HepG2 (cell line): ENCODE measurements around the gene USP34. TPM values are rescaled to one million over a fixed set of nuclear protein-coding genes. Genes with fewer than 3 reads are reported as not detected.

Experiments
- ATRX ChIP-seq: sonication (generic); formaldehyde crosslinking; IDR thresholded peaks from 2 replicates; pipeline ENCODE4 v1.4.0; 2020; ENCODE audit warnings: missing genetic modification reagents, borderline replicate concordance
- FOXM1 ChIP-seq: sonication (generic); formaldehyde crosslinking; IDR thresholded peaks from 2 replicates; pipeline ENCODE4 v1.5.0; 2020; ENCODE audit warnings: missing genetic modification reagents
- HNRNPLL ChIP-seq: fragments of 200-400 bp; formaldehyde crosslinking; IDR thresholded peaks from 2 replicates; pipeline ENCODE4 v1.6.1; 2017; ENCODE audit warnings: mild to moderate bottlenecking, low read depth, low read length; ENCODE audit not compliant: poor library complexity, severe bottlenecking
- MEIS1 ChIP-seq: sonication (generic); formaldehyde crosslinking; IDR thresholded peaks from 2 replicates; pipeline ENCODE4 v1.9.0; 2021; ENCODE audit warnings: mild to moderate bottlenecking, missing genetic modification reagents, moderate library complexity, borderline replicate concordance
- NFIC ChIP-seq: IDR thresholded peaks from 2 replicates; pipeline ENCODE4 v1.6.1; 2012; ENCODE audit warnings: mild to moderate bottlenecking, low read length, inconsistent platforms
- PBX2 ChIP-seq: IDR thresholded peaks from 2 replicates; pipeline ENCODE4 v1.6.1; 2016; ENCODE audit warnings: control low read depth
- PRMT3 ChIP-seq: sonication (generic); formaldehyde crosslinking; IDR thresholded peaks from 2 replicates; pipeline ENCODE4 v1.8.1; 2022; ENCODE audit warnings: low read depth, mild to moderate bottlenecking, moderate library complexity, missing genetic modification reagents, borderline replicate concordance
- RARG ChIP-seq: sonication (generic); formaldehyde crosslinking; IDR thresholded peaks from 2 replicates; pipeline ENCODE4 v1.4.0; 2020; ENCODE audit warnings: low read depth, mild to moderate bottlenecking, missing genetic modification reagents
- TEAD3 ChIP-seq: optimal IDR thresholded peaks from 2 replicates; pipeline ENCODE3; 2016; ENCODE audit warnings: borderline replicate concordance
- ZBTB34 ChIP-seq: sonication (generic); formaldehyde crosslinking; IDR thresholded peaks from 2 replicates; pipeline ENCODE4 v1.8.0; 2022; ENCODE audit warnings: mild to moderate bottlenecking, missing genetic modification reagents
- ZBTB44 ChIP-seq: sonication (generic); formaldehyde crosslinking; IDR thresholded peaks from 2 replicates; pipeline ENCODE4 v1.4.0; 2020; ENCODE audit warnings: missing genetic modification reagents
- ZBTB7A ChIP-seq: sonication (generic); formaldehyde crosslinking; IDR thresholded peaks from 2 replicates; pipeline ENCODE4 v1.8.0; 2022; ENCODE audit warnings: mild to moderate bottlenecking, missing genetic modification reagents
- ZFP41 ChIP-seq: sonication (generic); formaldehyde crosslinking; IDR thresholded peaks from 2 replicates; pipeline ENCODE4 v1.4.0; 2020; ENCODE audit warnings: mild to moderate bottlenecking, missing genetic modification reagents, borderline replicate concordance
- ZMAT3 ChIP-seq: sonication (generic); formaldehyde crosslinking; conservative IDR thresholded peaks from 2 replicates; pipeline ENCODE4 v1.7.0; 2021; ENCODE audit warnings: missing genetic modification reagents
- ZNF142 ChIP-seq: sonication (generic); formaldehyde crosslinking; IDR thresholded peaks from 2 replicates; pipeline ENCODE4 v1.4.0; 2020; ENCODE audit warnings: missing genetic modification reagents
- ZNF563 ChIP-seq: sonication (generic); formaldehyde crosslinking; IDR thresholded peaks from 2 replicates; pipeline ENCODE4 v1.8.0; 2022; ENCODE audit warnings: mild to moderate bottlenecking, moderate library complexity, missing genetic modification reagents
- ZNF619 ChIP-seq: sonication (generic); formaldehyde crosslinking; IDR thresholded peaks from 2 replicates; pipeline ENCODE4 v1.4.0; 2020; ENCODE audit warnings: mild to moderate bottlenecking, missing genetic modification reagents
- ZNF629 ChIP-seq: sonication (generic); formaldehyde crosslinking; conservative IDR thresholded peaks from 2 replicates; pipeline ENCODE4 v1.5.0; 2020; ENCODE audit warnings: missing genetic modification reagents
- polyA plus RNA-seq, 8 experiments: library from polyadenylated mRNA; depleted of rRNA in 3 of 8; stranded (reverse) in 7 of 8; unstranded in 1 of 8; fragments of >200 nt; fragmentation: Illumina TruSeq in 4 of 8; extraction: Trizol in 4 of 8; gene quantifications; 2 replicates each; pipeline versions ENCODE4 v1.2.1 to v1.2.3, GENCODE V29; 2011 to 2016; ENCODE audit warnings: low read depth in 4 of 8, missing spikeins in 1 of 8, mixed read lengths in 1 of 8; ENCODE audit not compliant: insufficient read depth in 1 of 8
- total RNA-seq, 5 experiments: library from RNA; depleted of rRNA; stranded (reverse); fragments of >200 nt; fragmentation: Illumina TruSeq; extraction: Trizol; gene quantifications; 2 replicates each; pipeline ENCODE4 v1.2.3, GENCODE V29; 2016; ENCODE audit warnings: low read depth in 1 of 5

The USP34 gene
- total and polyA plus RNA-seq, 2 of the 13 experiments (the other 11 are each of a cell fraction or from before 2014, with no cell fraction given): 99.2 to 100 TPM

GRCh38 chr2:61470965-61471904 lies at the start of gene USP34 (continued):
- no peak for TF ChIP-seq PBX2
- peak; percentile 82 for TF ChIP-seq ZMAT3 (CRISPR knock-in tag)
- TF ChIP-seq ZNF142: no peak
- TF ChIP-seq HNRNPLL: peak; percentile 82
- TF ChIP-seq FOXM1 (CRISPR knock-in tag): no peak
- no peak for TF ChIP-seq ZFP41 (CRISPR knock-in tag)
- TF ChIP-seq ZNF619 (CRISPR knock-in tag): no peak
- TF ChIP-seq MEIS1 (CRISPR knock-in tag): no peak; the same call in 1 of the 2 replicates
- peak; percentile 3; the same call in 1 of the 2 replicates for TF ChIP-seq ZNF629
- TF ChIP-seq PRMT3: no peak
- TF ChIP-seq TEAD3 (CRISPR knock-in tag): peak; percentile 80
- no peak for TF ChIP-seq ATRX (CRISPR knock-in tag)
- peak; percentile 95 for TF ChIP-seq ZNF563
- no peak for TF ChIP-seq ZBTB44
- TF ChIP-seq ZBTB7A (CRISPR knock-in tag): 0 out of 2 replicates have a peak, but pooled peaks have one; percentile 0
- TF ChIP-seq RARG (CRISPR knock-in tag): no peak; the same call in 1 of the 2 replicates
- no peak for TF ChIP-seq ZBTB34
- TF ChIP-seq NFIC: no peak
